HEK293T (cell line): Measurements from ENCODE around the gene HOXC12.

Experiments
- CTCF ChIA-PET: fragments of 350-600 bp; formaldehyde crosslinking; extraction: SDS; loops from one replicate; lab custom pipeline; 2021; ENCODE audit warnings: antibody characterized with exemption, inconsistent platforms; lab: Yijun Ruan, JAX
- POLR2A ChIA-PET: fragments of 350-600 bp; formaldehyde crosslinking; extraction: SDS; loops from one replicate; lab custom pipeline; 2020; ENCODE audit warnings: antibody characterized with exemption, inconsistent platforms; lab: Yijun Ruan, JAX
- DNase-seq: peaks from one replicate; pipeline ENCODE4 v3.0.0; 2012; ENCODE audit warnings: mixed read lengths; ENCODE audit errors: extremely low spot score
- ARNT ChIP-seq: fragments of 450-650 bp; IDR thresholded peaks from 2 replicates; pipeline ENCODE4 v1.6.1; 2017; ENCODE audit warnings: mild to moderate bottlenecking
- BHLHE40 ChIP-seq: fragments of 450-650 bp; IDR thresholded peaks from 2 replicates; pipeline ENCODE4 v1.6.1; 2016; ENCODE audit warnings: mild to moderate bottlenecking, moderate library complexity, borderline replicate concordance
- CTBP1 ChIP-seq: fragments of 450-650 bp; IDR thresholded peaks from 2 replicates; pipeline ENCODE4 v1.6.1; 2016; ENCODE audit warnings: borderline replicate concordance
- ELF4 ChIP-seq: fragments of 450-650 bp; IDR thresholded peaks from 2 replicates; pipeline ENCODE4 v1.6.1; 2017; ENCODE audit warnings: antibody characterized with exemption
- FOXA1 ChIP-seq: fragments of 450-650 bp; IDR thresholded peaks from 2 replicates; pipeline ENCODE4 v1.6.1; 2016; ENCODE audit warnings: mild to moderate bottlenecking
- FOXK2 ChIP-seq: fragments of 450-650 bp; IDR thresholded peaks from 2 replicates; pipeline ENCODE4 v1.6.1; 2016; ENCODE audit warnings: mild to moderate bottlenecking
- FOXM1 ChIP-seq: fragments of 450-650 bp; IDR thresholded peaks from 2 replicates; pipeline ENCODE4 v1.6.1; 2017; ENCODE audit warnings: mild to moderate bottlenecking, borderline replicate concordance
- HDGF ChIP-seq: fragments of 450-650 bp; IDR thresholded peaks from 2 replicates; pipeline ENCODE4 v1.6.1; 2017; ENCODE audit warnings: antibody characterized with exemption, borderline replicate concordance
- L3MBTL2 ChIP-seq: fragments of 450-650 bp; conservative IDR thresholded peaks from 2 replicates; pipeline ENCODE4 v1.6.1; 2016; ENCODE audit warnings: mild to moderate bottlenecking
- LEF1 ChIP-seq: fragments of 450-650 bp; IDR thresholded peaks from 2 replicates; pipeline ENCODE4 v1.6.1; 2017; ENCODE audit warnings: mild to moderate bottlenecking, borderline replicate concordance
- NFRKB ChIP-seq: fragments of 450-650 bp; IDR thresholded peaks from 2 replicates; pipeline ENCODE4 v1.6.1; 2016; ENCODE audit warnings: mild to moderate bottlenecking, moderate library complexity
- SP1 ChIP-seq: fragments of 450-650 bp; IDR thresholded peaks from 2 replicates; pipeline ENCODE4 v1.6.1; 2017
- SUZ12 ChIP-seq: fragments of 450-650 bp; IDR thresholded peaks from 2 replicates; pipeline ENCODE4 v1.6.1; 2016; ENCODE audit warnings: mild to moderate bottlenecking
- TARDBP ChIP-seq: fragments of 450-650 bp; IDR thresholded peaks from 2 replicates; pipeline ENCODE4 v1.6.1; 2016
- ZNF384 ChIP-seq: fragments of 450-650 bp; IDR thresholded peaks from 2 replicates; pipeline ENCODE4 v1.6.1; 2016
- TF ChIP-seq, protein P1 (sequence below): fragments of 450-650 bp; IDR thresholded peaks from 2 replicates; pipeline ENCODE4 v1.6.1; 2016

The HOXC12 gene

DNA sequence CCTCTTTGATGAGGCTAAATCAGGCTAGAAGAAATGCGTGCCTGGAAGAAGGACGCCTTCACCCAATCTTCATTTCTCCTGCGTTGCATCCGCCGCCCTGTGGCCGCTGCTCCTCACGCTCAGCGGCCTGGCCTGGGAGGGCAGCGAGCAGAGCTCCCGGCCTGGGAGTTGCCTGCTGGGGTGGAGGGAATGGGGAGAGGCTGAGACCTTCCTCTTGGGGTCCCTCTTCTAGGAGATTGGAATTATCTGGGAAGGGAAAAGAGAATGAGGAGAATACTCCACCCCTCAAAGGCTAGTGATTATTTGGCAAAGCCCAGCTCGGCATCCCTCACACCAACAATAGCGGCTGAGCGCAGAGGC lies 2.4 kb upstream of the HOXC12 start:
- POLR2A ChIA-PET = interaction anchor here (0.9 to 3.6 kb wide), 7 partner anchors 11 to 48 kb away, joined by 3 to 14 read pairs (median 4); partner anchors contain the start of genes HOXC11, HOXC13 and HOXC9
- CTCF ChIA-PET = interaction anchor here (1.1 to 1.5 kb wide), 4 partner anchors 10 to 27 kb away, joined by 3 to 7 read pairs (median 3); no protein-coding TSS in a partner anchor
- DNase-seq = no peak
- TF ChIP-seq NFRKB (no peak), FOXK2 (no peak), TARDBP (no peak), CTBP1 (no peak), SUZ12 (no peak), BHLHE40 (no peak), ZNF384 (no peak), HDGF (no peak)
- TF ChIP-seq, protein P1, sequence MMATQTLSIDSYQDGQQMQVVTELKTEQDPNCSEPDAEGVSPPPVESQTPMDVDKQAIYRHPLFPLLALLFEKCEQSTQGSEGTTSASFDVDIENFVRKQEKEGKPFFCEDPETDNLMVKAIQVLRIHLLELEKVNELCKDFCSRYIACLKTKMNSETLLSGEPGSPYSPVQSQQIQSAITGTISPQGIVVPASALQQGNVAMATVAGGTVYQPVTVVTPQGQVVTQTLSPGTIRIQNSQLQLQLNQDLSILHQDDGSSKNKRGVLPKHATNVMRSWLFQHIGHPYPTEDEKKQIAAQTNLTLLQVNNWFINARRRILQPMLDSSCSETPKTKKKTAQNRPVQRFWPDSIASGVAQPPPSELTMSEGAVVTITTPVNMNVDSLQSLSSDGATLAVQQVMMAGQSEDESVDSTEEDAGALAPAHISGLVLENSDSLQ = no peak

DNA sequence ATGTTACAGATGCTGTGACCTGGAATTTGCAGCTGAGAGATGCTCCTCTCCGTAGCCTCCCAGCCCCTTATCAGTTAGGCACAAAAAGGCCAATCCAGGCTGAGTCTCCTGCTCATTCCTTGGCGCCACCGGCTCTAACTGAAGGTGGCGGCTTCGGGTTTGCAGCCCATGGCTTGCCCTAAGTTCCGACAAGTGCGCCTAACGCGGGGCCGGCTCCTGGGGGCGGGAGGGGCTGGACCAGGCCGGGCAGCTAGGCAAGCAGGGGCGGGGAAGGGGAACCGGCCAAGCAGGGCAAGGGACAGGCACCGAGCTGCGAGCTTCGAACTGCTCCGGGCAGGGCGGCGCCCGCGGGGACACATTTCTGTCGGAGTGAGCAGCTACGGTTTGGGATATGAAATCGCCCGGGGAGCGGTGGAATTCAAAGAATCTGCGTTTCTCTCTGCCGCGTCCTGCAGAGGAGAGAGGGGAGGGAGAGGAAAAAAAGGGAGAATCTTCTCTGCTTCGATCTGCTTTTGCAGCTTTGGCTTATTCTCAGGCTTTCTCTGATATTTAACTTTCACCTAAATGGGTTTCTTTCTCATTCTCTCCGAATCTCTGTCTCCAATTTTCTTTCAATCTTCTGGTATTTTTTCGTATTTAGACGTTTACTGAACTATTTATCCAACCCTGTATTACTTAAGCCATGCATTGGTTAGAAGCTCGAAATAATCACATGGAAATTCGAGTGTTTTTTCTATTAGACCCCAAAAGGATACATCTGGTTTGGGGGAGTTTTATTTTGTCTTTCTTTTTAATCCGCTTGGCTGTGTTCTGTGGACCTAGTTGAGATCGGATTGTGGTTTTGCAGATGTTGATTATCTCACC lies 1.6 kb upstream of the HOXC12 start:
- TF ChIP-seq ZNF384 (no peak), L3MBTL2 (peak; percentile 42; the same call in 1 of the 2 replicates)
- ChIA-PET CTCF (interaction anchor here (0.7 to 2.0 kb wide), 7 partner anchors 9 to 207 kb away, joined by 3 to 7 read pairs (median 4); partner anchors contain the start of gene HOXC10), POLR2A (interaction anchor here (0.8 to 3.6 kb wide), 8 partner anchors 11 to 452 kb away, joined by 3 to 14 read pairs (median 4); partner anchors contain the start of genes HOXC11, HOXC13, HOXC9 and TARBP2)
- peak; percentile 54 for DNase-seq

DNA sequence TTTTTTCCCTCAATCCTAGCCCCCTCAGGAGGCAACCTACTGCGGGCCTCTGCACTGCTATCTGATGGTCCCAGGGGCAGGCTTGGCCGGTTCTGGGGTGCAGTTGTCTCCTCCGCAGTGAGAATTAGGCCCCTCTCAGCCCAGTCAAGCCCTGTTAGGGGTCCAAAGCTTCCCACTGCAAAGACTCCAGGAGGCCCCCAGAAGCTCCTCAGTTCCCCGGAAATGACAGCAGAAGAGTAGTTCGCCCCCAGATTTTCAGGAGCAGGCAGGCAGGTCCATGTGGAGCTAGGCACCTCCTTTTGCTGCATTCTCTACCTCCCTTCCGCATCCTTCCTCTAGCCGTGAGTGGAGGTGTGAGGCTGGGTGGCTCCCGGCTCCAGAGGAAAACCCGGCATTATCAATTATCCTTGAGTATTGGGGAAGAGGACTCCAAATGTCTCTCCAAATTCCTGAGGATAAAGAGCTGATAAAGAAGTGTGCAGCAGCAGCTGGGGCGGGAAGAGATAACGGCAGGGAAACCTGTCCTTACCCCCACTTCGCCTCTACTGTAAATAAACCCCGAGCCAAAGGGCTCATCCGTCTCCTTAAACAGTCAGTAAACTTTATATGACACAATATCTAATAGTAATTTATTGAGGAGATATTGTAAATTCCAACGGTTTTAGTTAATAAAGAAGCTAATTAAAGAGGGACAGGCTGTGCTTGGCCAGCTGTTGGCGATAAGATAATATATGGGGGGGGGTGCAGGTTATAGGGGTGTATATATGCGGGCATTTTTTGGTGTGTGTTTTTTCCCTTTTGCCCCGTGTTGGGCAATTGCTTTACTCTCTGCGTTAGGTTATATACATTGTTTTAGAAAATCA lies 641 bp upstream of the HOXC12 start:
- CTCF ChIA-PET = interaction anchor here (0.7 to 2.0 kb wide), 6 partner anchors 8 to 208 kb away, joined by 3 to 7 read pairs (median 4); partner anchors contain the start of gene HOXC10
- POLR2A ChIA-PET = interaction anchor here (0.8 to 3.6 kb wide), 8 partner anchors 10 to 453 kb away, joined by 3 to 14 read pairs (median 6); partner anchors contain the start of genes HOXC13 and TARBP2
- no peak for DNase-seq
- no peak for TF ChIP-seq SP1
- no peak for TF ChIP-seq HDGF
- TF ChIP-seq ARNT = no peak
- no peak for TF ChIP-seq FOXM1
- no peak for TF ChIP-seq LEF1
- no peak for TF ChIP-seq TARDBP
- TF ChIP-seq ELF4 = no peak
- no peak for TF ChIP-seq ZNF384
- TF ChIP-seq NFRKB = no peak
- TF ChIP-seq, protein P1 = no peak

DNA sequence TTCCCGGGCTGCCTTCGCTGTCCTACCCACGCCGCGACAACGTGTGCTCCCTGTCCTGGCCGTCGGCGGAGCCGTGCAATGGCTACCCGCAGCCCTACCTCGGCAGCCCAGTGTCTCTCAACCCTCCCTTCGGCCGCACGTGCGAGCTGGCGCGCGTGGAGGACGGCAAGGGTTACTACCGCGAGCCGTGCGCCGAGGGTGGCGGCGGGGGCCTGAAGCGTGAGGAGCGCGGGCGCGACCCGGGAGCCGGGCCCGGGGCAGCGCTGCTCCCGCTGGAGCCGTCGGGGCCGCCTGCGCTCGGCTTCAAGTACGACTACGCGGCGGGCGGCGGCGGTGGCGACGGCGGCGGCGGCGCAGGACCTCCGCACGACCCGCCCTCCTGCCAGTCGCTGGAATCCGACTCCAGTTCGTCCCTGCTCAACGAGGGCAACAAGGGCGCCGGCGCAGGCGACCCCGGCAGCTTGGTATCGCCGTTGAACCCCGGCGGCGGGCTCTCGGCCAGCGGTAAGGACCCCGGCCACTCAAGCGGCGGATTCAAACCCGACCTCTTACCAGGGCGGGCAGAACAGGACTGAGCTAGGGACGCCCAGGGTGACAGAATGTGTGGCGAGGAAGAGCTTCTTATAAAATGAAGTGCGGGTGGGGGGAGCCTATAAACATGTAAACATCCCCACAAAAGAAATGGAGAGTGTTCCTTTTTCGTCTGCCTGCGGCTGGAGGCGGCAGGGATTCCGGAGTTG lies 503 bp downstream of the HOXC12 start:
- DNase-seq = no peak
- TF ChIP-seq, protein P1 = no peak
- TF ChIP-seq FOXK2 (no peak), SUZ12 (no peak), BHLHE40 (no peak), CTBP1 (no peak), L3MBTL2 (no peak), ELF4 (no peak), TARDBP (no peak)
- ChIA-PET CTCF (no interaction called here), POLR2A (interaction anchor here (1.2 to 1.5 kb wide), 3 partner anchors 9 to 21 kb away, joined by 4 to 8 read pairs (median 7); no protein-coding TSS in a partner anchor)

DNA sequence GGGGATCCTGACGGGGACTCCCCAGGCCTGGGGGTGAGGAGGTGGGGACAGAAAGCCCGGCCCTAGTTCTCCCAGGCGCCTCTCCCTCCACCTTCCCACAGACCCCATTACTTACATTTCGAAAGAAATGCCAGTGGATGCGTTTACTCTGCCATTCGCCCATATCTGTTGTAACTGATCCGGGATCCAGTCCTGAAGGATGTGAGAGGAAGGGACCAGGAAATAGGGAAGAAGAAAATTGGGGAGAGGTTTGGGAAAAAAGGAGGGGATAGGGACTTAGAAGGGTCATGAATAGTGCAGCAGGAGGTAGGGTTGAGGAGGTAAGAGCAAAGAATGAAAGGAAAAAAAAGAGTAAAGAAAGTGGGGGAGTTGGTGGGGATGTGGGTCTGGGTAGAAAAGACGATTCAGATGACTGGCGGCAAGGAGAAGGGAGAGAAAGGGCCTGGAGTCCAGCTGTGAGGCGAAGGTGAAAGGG lies 1.1 kb downstream of the HOXC12 start:
- TF ChIP-seq FOXA1 (no peak), HDGF (no peak), FOXM1 (no peak)
- TF ChIP-seq, protein P1 = no peak
- DNase-seq = no peak
- ChIA-PET CTCF (no interaction called here), POLR2A (no interaction called here)
